Measurements from ENCODE around the gene ZCCHC14.

- TF ChIP-seq CTCF (IDR thresholded peaks at IDR 0.05; ENCODE audit: insufficient read depth, low read length): no peak
- TF ChIP-seq REST (IDR thresholded peaks at IDR 0.05; ENCODE audit: insufficient replicate concordance, low read depth): no peak
- no peak for TF ChIP-seq POLR2AphosphoS5 (IDR thresholded peaks at IDR 0.05; ENCODE audit: low read depth)
- TF ChIP-seq SPI1 (IDR thresholded peaks at IDR 0.05; ENCODE audit: borderline replicate concordance, low read depth): no peak
Measured at GRCh38 chr16:87540072-87540896, 47.5 kb upstream of the ZCCHC14 start.
